IPS-18c (cell line): ENCODE measurements around the gene PIP5K1B.
A peak's percentile ranks its signal among the peaks of the same experiment; 100 is the strongest.

Source experiments
- H3K4me3 ChIP-seq: 2 replicates; pipeline ENCODE4 v1.7.0; 2013; ENCODE audit warnings: low read depth, mild to moderate bottlenecking, low read length, moderate library complexity; ENCODE audit not compliant: insufficient read depth
- H3K9me3 ChIP-seq: one replicate; pipeline ENCODE4 v1.6.1; 2013; ENCODE audit warnings: mild to moderate bottlenecking, low read length, moderate library complexity; ENCODE audit not compliant: control insufficient read depth, insufficient read depth

PIP5K1B gene

GRCh38 chr9:69020301-69021145, 315.5 kb downstream of the PIP5K1B start:
- no peaks in the 10 kb centered on the region for H3K9me3 ChIP-seq
- H3K4me3 ChIP-seq, result no peak overlapping the region

- Histone ChIP-seq H3K9me3 (no peaks in the 10 kb centered on the region), H3K4me3 (no peak overlapping the region)
Measured at GRCh38 chr9:69023650-69024049, 318.6 kb downstream of the PIP5K1B start.

GRCh38 chr9:69027355-69028097, 322.5 kb downstream of the PIP5K1B start:
- H3K4me3 ChIP-seq, result no peak overlapping the region
- peaks cover 3% of the 10 kb centered on the region for H3K9me3 ChIP-seq

GRCh38 chr9:69028754-69029153, 323.7 kb downstream of the PIP5K1B start:
- peaks cover 3% of the 10 kb centered on the region for H3K9me3 ChIP-seq
- no peak overlapping the region for H3K4me3 ChIP-seq

- no peak overlapping the region for H3K4me3 ChIP-seq
- peaks cover 3% of the 10 kb centered on the region for H3K9me3 ChIP-seq
Measured at GRCh38 chr9:69029535-69029934, 324.5 kb downstream of the PIP5K1B start.

- Histone ChIP-seq H3K4me3 (no peak overlapping the region), H3K9me3 (peaks cover 3% of the 10 kb centered on the region)
Measured at GRCh38 chr9:69030851-69031645, 326.0 kb downstream of the PIP5K1B start.

GRCh38 chr9:69034071-69034470, 329.0 kb downstream of the PIP5K1B start:
- Histone ChIP-seq H3K4me3 (no peak overlapping the region), H3K9me3 (peaks cover 3% of the 10 kb centered on the region)

GRCh38 chr9:69035438-69036308, 330.6 kb downstream of the PIP5K1B start, which contains the start of gene FXN:
Gene FXN, plus strand, starts transcription at chr9:69035752. Its CDS starts 31 bp downstream, at chr9:69035783.
- peaks cover 3% of the 10 kb centered on the region for H3K9me3 ChIP-seq
- H3K4me3 ChIP-seq, result peak within 1 kb of the TSS; percentile 90

- Histone ChIP-seq H3K9me3 (peaks cover 3% of the 10 kb centered on the region), H3K4me3 (peak overlapping the region; percentile 90)
Measured at GRCh38 chr9:69036309-69036708, 331.3 kb downstream of the PIP5K1B start.

GRCh38 chr9:69036799-69037198, 331.8 kb downstream of the PIP5K1B start:
- Histone ChIP-seq H3K4me3 (peak overlapping the region; percentile 90), H3K9me3 (peaks cover 3% of the 10 kb centered on the region)

GRCh38 chr9:69040646-69041045, 335.6 kb downstream of the PIP5K1B start:
- H3K9me3 ChIP-seq, result peaks cover 3% of the 10 kb centered on the region
- H3K4me3 ChIP-seq, result no peak overlapping the region

- Histone ChIP-seq H3K9me3 (peaks cover 3% of the 10 kb centered on the region), H3K4me3 (no peak overlapping the region)
Measured at GRCh38 chr9:69044240-69045219, 339.5 kb downstream of the PIP5K1B start.

GRCh38 chr9:69045821-69046220, 340.8 kb downstream of the PIP5K1B start:
- Histone ChIP-seq H3K4me3 (no peak overlapping the region; the same call in 1 of the 2 replicates), H3K9me3 (no peaks in the 10 kb centered on the region)

- no peaks in the 10 kb centered on the region for H3K9me3 ChIP-seq
Measured at GRCh38 chr9:69046723-69047122, 341.7 kb downstream of the PIP5K1B start.

GRCh38 chr9:69047371-69047770, 342.3 kb downstream of the PIP5K1B start:
- Histone ChIP-seq H3K9me3 (no peaks in the 10 kb centered on the region), H3K4me3 (no peak overlapping the region)

More at GRCh38 chr9:69046723-69047122, 341.7 kb downstream of the PIP5K1B start:
- no peak overlapping the region for H3K4me3 ChIP-seq
